ENCODE data around the gene RGS7.
"Not testable (repeated sequence)": the region's sequence is repeated elsewhere in the genome, so short reads cannot be mapped to it uniquely, and the experiment has no call there.

RGS7 gene

GRCh38 chr1:240758296-240758695, 598.7 kb downstream of the RGS7 start:
- no peak for TF ChIP-seq CTCF (IDR thresholded peaks at IDR 0.05; ENCODE audit: extremely low read depth, missing control alignments)
- DNase-seq (ENCODE audit: low spot score), result no peak

GRCh38 chr1:240747907-240748306, 609.1 kb downstream of the RGS7 start:
- no peak for DNase-seq (ENCODE audit: low spot score)
- TF ChIP-seq CTCF (IDR thresholded peaks at IDR 0.05; ENCODE audit: extremely low read depth, missing control alignments), result no peak

GRCh38 chr1:240743705-240744104, 613.3 kb downstream of the RGS7 start:
- TF ChIP-seq CTCF (IDR thresholded peaks at IDR 0.05; ENCODE audit: extremely low read depth, missing control alignments), result no peak

GRCh38 chr1:240739754-240740153, 617.3 kb downstream of the RGS7 start:
- no peak for TF ChIP-seq CTCF (IDR thresholded peaks at IDR 0.05; ENCODE audit: extremely low read depth, missing control alignments)
- DNase-seq (ENCODE audit: low spot score), result no peak

More at GRCh38 chr1:240743705-240744104, 613.3 kb downstream of the RGS7 start:
- DNase-seq (ENCODE audit: low spot score), result no peak

GRCh38 chr1:240739139-240739538, 617.9 kb downstream of the RGS7 start:
- TF ChIP-seq CTCF (IDR thresholded peaks at IDR 0.05; ENCODE audit: extremely low read depth, missing control alignments), result no peak
- DNase-seq (ENCODE audit: low spot score), result no peak

GRCh38 chr1:240737766-240738265, 619.2 kb downstream of the RGS7 start:
- no peak for DNase-seq (ENCODE audit: low spot score)
- TF ChIP-seq CTCF (IDR thresholded peaks at IDR 0.05; ENCODE audit: extremely low read depth, missing control alignments), result no peak

- no peak for TF ChIP-seq CTCF (IDR thresholded peaks at IDR 0.05; ENCODE audit: extremely low read depth, missing control alignments)
- no peak for DNase-seq (ENCODE audit: low spot score)
Observed at GRCh38 chr1:240737298-240737697, 619.7 kb downstream of the RGS7 start.

- DNase-seq (ENCODE audit: low spot score), result not testable (repeated sequence)
Observed at GRCh38 chr1:240734705-240735104, 622.3 kb downstream of the RGS7 start.
